Activated CD4-positive, CD25-positive, alpha-beta regulatory T cell (primary cell): ENCODE data around the gene KCNG4.
"Not testable (repeated sequence)": the region's sequence is repeated elsewhere in the genome, so short reads cannot be mapped to it uniquely, and the experiment has no call there.

Experiments
- DNase-seq, 4 experiments: peaks; one replicate each; lab custom pipeline; 2025; lab: John Stamatoyannopoulos, UW

The KCNG4 gene

DNA sequence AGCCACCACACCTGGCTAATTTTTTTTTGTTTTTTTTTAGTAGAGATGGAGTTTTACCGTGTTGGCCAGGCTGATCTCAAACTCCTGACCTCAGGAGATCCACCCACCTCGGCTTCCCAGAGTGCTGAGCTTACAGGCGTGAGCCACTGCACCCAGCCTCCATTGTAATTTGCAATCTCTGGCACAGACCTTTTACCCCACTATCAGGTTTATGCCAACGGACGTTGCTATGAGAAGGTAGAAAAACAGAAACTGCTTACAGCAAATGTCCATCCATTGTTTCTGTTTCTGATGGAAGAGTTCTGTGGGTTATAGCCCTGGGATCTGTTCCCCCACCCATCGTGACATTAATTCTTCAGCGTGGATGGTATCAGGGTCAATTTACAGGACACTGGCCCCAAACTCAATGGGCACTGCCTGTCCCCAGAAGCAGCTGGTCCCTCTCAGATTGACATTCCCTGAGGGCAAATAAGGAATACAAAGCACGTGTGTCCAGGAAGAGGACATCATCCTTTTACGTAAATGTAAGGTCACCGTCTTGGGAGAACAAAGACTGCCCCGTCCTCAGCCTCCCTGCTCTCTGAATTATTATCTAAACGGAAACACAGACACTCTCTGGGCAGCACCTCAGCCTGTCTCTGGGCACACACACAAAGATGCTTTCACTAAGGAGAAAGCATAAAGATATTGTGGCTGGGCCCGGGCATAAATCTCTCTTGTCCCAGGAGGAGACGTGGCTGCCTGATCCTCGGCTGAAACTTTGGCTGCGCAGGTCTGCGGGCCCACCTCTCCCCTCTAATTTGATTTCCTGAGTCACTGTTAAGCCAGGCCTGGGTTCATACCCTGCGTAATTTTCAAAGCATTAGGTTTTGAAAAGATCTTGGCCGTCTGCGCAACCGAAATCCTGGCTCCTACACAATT, 5.2 kb downstream of the KCNG4 start:
- no peak for DNase-seq

DNA sequence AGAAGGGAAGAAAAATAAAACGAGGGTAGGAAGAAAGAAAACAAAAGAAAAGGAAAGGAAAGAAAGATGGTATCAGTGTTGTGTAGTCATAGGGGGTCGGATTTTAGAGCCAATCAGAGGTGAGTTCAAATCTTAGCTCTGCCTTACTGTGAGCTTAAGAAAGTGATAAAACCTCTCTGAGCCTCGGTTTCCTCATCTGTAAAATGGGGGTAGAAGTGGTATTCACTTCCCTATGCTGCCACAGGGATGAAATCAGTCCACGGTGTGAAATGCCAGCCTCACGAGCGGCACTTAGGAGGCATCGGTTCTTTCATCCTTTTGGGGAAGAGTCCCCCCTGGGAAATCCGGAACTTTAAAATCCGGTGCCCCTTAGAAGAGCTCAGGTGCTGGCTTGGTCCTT, 6.1 kb downstream of the KCNG4 start:
- no peak for DNase-seq

DNA sequence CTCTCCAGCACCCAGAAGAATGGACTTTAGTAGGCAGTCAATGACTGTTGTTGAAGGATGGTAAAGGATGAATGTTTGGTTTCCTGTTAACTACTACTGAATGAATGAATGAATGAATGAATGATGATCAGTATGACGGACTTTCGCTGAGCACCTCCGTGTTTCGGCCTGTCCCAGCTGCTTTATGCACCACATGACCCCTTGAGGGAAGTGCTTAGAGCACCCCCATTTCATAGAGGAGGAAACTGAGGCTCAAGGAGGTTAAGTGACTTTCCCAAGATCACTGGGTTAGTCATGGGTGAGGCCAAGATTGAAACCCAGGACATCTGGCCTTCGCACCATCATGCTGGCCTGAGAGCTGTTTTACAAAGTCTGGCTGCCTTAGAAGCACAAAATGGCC, 6.8 kb downstream of the KCNG4 start:
- no peak for DNase-seq

DNA sequence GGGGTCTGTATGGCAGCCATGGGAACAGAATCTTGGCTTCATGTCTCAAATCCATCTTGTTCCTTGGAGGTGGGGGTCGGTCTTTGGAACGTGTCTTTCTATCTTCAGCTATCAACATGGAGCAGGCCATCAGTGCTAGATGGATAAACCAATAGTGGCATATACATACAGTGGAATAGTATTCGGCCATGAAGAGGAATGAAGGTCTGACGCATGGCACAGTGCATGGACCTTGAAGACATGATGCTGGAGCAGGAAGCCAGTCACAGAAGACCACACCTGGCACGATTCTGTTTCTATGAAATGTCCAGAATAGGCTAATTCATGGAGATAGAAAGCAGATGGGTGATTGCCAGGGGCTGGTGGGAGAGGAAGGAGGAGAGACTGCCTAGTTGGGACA, 7.8 kb downstream of the KCNG4 start:
- DNase-seq, result no peak

DNA sequence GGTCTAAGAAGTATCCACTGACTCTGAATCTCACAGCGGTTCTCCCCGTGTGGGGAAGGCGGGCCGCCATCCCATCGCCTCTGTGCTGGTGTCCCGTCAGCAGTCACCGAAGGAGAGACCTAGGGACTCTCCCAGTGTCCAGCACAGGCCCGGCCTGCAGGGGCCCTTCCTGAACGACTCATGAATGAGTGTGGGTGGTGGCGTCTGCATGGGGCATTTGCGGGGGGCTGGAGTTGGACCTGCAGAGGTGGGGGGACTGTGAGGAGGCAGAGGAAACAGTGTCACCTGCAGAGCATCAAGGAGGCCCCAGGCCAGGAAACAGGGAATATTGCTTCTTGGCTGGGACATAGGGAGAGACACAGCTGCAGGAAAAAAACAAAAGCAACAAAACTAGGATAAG, 10.3 kb downstream of the KCNG4 start:
- DNase-seq, result no peak

DNA sequence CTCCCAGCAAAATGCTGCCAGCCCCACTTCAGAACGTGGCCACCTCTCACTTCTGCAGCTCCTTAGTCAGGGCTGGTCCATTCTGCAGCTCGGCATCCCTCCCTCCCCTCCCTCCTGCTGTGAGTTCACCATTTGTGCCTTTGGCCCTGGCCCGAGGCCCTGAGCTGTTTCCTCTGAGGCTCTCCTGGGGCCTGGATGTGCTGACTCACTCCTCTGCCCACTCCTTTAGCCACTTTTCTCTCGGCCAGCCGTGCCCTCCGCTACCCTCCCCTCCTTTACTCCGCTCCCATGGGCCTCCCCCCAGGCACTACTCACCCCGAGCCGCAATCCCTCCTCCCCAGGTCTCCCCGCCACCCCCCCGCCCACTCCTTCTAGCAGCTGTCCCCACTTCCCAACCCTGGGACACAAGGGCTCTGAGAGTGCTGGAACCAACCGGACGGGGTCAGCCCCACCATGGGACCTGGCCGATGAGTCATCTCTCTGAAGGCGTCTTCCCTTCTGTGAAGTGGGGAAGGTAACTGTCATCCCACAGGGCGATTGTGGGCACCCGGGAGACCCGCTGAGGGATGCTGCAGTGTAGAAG, 11.5 kb downstream of the KCNG4 start:
- no peak for DNase-seq

DNA sequence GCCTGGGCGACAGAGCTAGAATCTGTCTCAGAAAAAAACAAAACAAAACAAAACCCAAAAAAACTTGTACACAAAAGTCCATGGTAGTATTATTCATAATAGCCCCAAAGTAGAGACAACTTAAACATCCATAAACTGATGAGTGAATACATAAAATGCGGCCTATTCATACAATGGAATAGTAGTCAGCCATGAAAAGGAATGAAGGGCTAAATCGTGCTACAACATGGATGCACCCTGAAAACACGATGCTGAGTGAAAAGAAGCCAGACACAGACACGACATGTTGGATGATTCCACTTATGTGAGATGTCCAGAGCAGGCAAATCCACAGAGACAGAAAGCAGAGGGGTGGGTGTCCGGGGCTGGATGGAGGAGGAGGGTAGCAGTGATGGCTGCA, 12.3 kb downstream of the KCNG4 start:
- DNase-seq, result no peak

DNA sequence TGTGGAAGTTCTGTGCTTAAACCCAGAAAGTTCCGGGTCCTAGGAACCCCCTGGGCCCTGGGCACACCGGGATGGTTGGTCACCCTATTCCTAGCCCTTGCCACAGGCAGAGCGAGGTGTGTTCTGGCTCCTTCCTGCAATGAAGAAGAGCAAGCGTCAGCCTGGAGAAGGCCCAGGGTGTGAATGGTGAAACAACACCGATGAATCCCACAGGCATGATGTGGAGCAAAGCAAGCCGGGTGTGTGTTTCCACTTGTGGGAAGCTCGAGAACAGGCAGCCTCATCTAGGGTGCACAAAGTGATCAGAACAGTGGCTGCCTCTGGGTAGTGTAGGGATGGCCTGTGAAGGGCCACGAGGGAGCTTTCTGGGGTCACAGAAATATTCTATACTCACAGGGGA, 13.8 kb downstream of the KCNG4 start:
- DNase-seq, result no peak

DNA sequence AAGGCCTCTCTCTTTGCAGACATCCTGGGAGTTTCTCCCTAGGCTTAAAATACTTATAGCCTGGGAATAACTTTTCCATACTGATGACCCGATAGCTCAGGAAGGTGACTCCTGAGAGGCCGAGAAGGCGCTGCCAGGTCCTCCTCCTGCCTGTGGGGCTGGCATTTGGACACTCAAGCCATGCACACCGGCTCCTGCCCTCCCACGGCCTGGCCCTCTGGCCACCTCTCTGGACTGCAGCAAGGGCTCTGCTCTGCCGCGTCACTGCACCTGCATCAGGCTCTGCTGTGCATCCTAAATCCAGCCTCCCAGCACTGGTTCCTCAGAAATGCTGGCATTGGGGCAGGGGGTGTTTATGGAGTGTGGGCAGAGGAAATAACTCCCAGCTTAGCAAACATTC, 14.2 kb downstream of the KCNG4 start:
- no peak for DNase-seq

DNA sequence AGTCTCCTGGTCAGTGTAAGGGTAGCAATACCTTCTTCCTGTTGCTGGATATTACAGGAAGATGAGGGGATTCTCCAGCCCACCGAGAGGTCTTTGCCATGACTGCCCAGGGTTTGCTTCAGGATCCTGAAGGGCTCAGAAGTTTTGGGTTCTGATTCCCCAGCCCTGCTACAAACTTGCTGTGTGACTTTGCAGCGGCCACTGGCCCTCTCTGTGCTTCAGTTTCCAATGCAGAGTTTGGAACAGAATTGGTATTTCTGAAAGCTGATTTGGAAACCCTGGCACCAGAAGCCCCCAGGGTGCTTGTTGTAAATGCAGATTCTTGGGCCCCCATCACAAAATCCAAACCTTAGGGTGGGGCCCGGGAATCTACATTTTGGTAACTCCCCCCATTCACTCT, 14.7 kb downstream of the KCNG4 start:
- no peak for DNase-seq

DNA sequence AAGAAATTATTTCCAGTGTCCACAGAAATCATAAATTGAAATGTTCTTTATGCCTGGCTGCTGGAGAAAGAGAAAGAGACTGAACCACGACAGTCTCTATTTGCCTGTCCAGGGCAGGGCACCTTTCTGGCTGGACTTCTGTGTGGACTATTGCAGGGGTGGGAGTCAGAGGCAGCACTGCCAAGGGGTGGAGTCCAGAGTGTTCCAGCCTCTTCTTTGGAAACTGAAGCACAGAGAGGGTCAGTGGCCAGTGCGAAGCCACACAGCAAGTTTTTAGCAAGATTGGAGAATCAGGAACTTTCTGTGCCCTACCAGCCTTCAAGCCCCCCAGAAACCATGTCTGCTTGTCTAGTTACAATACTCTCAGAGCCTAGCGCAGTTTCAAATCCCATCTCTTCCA, 15.3 kb downstream of the KCNG4 start:
- no peak for DNase-seq

DNA sequence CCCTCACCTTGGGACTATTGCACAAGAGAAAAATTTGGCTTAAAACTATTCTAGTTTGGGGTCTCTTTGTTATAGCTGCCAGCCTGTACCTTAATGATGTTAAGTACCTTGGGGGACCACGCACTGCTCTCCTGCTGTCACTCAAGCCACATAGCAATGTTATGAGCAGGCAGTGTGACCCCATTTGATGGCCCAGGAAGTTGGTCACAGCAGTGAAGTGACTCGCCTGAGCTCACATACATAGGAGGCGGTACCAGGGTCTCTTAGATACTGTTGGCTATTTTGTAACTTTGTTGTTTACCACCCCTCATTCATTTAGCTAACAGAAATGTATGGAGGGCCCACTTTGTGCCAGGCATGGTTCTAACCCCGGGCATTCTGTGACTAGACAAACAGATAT, 16.4 kb downstream of the KCNG4 start:
- no peak for DNase-seq

DNA sequence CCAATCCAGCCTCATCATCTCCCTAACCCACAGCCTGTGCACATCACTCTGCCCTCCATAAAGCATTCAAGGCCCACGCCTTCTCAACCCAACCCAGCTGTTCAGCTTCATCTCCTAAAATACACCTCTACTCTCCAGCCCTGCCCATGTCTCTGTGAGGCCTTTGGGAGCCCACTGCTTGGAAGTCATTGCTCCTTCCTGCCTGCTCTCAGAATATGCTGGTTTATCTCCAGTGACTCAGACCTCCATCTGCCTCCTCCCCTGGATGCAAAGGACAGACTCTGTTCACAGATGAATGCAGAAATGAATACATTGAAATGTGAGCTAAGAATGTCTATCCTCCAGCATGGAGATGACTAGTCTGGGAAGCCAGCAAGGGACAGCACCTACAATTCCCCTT, 19.0 kb downstream of the KCNG4 start:
- no peak for DNase-seq

DNA sequence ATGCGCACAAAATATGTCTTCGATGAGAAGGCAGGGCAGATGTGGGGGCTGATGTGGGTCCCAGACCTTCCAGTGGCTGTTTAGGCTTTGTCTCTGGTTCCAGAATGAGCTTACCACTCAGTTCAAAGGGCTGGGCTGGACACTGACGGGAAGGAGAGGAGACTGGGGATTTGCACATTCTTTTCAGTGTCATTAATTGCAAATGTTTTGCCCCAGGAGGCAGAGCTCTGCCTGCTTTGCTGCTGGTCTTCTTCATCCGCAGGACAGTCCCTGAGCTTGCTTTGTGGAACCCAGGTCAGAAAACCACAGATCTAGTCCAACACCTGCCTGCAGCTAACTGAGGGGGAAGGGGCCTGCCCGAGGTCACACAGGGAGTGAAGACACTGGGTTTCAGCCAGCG, 20.9 kb downstream of the KCNG4 start:
- DNase-seq, result no peak

DNA sequence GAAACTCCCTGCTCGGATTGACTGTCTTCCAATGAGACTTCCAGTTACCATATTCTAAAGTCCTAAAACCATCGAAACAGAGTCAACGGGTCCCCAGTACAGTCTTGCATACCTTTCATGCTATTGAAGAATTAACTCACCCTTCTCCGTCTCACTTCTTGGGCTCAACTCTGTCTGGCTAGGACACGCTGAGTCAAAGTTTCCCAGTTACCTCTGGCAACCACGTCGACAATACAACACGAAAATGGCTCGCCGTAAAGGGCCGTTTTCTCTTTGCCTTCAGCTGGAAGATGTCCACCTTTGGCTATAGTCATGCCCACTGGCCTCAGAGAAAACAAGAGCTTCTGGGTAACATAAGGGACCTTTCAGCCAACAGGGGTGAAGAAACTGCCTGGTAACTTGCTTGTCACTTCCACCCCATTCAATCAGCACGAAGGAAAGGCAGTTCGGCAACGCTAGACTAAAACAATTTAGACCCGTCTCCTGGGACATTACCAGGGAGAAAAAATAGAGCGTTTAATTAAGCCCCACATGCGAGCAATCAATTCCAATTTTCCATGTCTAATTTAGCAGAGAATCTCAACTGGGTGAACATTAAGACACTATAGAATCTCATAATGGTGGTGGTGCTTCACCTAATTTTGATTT, 21.5 kb downstream of the KCNG4 start:
- no peak for DNase-seq

DNA sequence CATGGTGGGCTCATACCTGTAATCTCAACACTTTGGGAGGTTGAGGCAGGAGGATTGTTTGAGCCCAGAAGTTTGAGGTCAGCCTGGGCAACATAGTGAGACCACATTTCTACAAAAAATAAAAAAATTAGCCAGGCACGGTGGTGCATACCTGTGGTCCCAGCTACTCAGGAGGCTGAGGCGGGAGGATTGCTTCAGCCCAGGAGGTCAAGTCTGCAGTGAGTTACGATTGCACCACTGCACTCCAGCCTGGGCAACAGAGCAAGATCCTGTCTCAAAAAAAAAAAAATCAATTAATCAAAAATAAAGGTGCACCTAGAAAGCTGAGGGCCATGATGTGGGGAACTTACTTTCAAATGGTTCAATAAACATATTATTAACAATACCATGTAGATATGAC, 23.7 kb downstream of the KCNG4 start:
- not testable (repeated sequence) for DNase-seq

DNA sequence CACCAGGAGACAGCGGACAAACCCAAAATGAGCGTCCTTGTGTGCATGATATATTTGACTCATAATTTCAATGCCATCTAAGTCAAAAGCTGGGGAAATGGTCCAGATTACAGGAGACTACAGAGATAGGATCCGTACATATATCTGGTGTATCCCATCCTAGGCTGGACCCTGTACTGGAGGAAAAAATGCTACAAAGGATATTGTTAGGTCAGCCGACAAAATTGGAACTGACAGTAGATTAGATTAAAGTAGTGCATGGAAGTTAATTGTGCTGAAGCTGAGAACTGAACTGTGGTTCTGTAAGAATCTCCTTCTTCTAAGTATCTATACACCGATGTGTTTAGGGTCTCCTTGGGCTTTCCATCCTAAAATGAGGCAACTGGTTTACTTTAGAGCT, 24.3 kb downstream of the KCNG4 start:
- no peak for DNase-seq

DNA sequence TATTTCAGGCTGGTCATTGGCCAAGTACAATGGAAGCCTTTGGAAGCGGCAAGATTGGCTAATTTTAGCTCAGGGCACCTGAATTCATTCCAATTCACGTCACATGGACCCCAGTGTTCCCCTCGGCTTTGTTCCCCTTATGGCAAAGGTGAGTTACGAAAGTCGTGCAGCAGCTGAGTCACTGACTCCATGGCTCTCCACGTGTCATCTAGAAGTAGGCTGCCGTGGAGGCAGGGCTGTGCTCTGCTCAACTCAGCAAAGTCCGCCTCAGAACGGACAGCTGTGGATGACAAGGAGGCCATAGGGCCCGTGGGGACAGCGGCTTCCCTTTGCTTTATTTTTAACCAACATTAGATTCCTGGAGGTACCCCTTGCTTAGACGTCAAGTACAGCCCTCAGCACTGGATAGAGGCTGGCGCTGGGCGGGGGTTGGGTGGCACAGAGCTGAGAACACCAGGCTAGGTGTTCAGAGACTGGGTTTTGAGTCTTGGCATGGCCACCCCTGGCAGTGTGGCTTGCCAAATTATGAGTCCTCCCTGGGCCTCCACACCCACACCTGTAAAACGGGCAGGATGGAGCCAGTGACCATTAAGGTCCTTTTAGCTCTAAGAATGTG, 25.3 kb downstream of the KCNG4 start:
- no peak for DNase-seq

DNA sequence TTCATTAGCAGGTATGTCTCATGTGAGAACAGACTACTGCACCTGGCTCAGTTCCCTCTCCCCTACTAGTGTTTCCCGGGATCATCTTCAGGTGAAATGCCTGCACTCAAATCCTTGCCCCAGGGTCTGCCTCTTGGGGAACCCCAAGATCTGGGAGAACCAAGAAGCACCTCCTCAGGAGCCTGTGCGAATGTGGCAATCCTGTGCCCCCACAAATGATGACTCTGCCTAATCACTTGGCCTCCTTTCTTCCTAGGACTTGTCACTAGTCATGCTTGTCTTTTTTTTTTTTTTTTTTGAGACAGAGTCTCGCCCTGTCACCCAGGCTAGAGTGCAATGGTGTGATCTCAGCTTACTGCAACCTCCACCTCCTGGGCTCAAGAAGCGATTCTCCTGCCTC, 27.2 kb downstream of the KCNG4 start:
- no peak for DNase-seq

DNA sequence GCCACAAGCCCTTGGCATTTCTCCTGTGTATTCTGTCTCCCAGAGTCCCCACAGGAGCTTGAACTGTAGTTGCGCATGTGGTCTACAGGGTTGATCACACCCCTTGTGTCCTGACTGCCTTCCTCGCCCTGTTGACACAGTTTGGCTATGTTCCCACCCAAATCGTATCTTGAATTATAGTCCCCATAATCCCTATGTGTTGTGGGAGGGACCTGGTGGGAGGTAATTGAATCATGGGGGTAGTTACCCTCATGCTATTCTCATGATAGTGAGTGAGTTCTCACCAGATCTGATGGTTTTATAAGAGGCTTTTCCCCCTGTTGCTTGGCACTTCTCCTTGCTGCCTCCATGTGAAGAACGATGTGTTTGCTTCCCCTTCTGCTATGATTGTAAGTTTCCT, 27.7 kb downstream of the KCNG4 start:
- no peak for DNase-seq

DNA sequence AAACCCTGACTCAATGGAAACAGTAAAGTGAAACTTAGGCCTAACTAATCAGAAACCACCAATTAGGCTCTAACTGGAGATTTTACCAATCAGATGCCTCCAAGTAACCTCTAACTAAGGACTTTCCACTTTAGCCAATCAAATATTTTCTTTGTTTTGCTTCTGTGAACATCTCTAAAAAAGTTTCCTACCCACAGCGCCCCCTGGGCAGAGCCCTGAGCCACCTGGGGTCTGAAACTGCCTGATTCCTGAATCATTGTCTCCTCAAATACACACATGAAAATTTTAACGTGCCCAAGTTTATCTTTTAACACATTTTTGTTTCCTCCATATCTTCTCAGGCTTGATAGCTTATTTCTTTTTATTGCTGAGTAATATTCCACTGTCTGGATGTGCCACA, 29.8 kb downstream of the KCNG4 start:
- DNase-seq, result no peak

DNA sequence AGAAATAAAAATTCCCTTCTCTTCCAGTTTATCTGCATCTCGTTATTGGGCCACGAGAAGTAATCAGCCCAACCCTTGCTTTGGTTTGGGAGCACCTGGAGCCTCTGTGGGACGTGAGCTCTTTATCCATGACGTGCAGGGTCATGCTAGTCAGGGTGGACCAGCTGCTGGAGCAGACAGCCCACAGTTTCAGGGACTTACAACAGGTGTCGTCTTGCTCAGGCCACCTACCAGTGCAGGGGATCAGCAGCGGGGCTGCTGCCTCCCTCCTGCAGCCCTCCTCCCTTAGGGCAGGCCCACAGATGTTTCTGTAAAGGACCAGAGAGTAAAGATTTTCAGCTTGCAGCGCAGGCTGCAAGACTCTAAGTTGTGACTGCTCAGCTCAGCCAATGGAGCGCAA, 31.9 kb downstream of the KCNG4 start:
- no peak for DNase-seq

DNA sequence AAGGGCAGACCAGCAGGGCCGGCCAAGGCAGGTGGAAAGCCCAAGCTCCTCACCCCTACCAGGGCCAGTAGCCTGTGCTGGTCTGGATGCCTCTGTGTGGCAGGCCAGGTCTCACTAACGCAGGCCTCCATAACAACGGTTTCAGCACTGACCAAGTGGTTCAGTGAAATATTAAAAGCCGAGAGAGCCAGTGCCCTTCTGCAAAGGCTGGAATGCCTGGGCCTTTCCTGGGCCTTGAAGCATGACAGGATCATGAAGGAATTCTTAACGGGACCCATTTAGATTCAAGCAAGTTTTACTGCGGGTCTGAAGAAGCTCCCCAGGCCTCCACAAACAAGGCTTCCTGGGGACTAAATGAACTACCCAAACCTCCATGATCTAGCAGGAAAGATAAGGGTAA, 32.6 kb downstream of the KCNG4 start:
- DNase-seq, result no peak
